ENCODE measurements around the gene TACR1. TPM values are rescaled to one million over a fixed set of nuclear protein-coding genes. Genes with fewer than 3 reads are reported as not detected.
A peak's percentile ranks its signal among the peaks of the same experiment; 100 is the strongest.

The TACR1 gene
- total RNA-seq, 3 donors from 2014 or later, result 1.3 to 5.9 (median 2.4) TPM

- TF ChIP-seq POLR2AphosphoS5 (IDR thresholded peaks at IDR 0.05) (no peak), POLR2A (IDR thresholded peaks at IDR 0.05) (no peak), CTCF (IDR thresholded peaks at IDR 0.05) (no peak)
- H3K4me3 ChIP-seq, result no peak overlapping the region
- H3K27ac ChIP-seq, result no peak overlapping the region
- no peaks in the 10 kb centered on the region for H3K27me3 ChIP-seq
- no peaks in the 10 kb centered on the region for H3K36me3 ChIP-seq
- DNase-seq (ENCODE audit: low spot score in 2 of 2), result no peak
- H3K9me3 ChIP-seq, result no peaks in the 10 kb centered on the region
- no peaks in the 10 kb centered on the region for H3K4me1 ChIP-seq
- intact Hi-C loops (cut with DNase I; ENCODE audit: low total_unique reads), result no loop called here
Measured at GRCh38 chr2:75208738-75209137, 9.4 kb upstream of the TACR1 start.

DNA sequence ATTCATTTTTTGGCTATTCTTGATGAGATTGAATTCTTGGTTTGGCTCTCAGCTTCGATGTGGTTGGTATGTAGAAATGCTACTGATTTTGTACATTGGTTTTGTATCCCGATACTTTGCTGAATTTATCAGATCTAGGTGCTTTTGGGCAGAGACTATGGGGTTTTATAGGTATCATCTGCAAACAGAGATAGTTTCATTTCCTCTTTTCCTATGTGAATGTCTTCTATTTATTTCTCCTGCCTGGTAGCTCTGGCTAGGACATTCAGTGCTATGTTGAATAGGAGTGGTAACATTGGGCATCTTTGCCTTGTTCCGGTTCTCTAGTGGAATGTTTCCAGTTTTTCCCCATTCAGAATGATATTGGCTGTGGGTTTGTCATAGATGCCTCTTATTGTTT is 5.5 kb upstream of the TACR1 start:
- Histone ChIP-seq H3K36me3 (no peaks in the 10 kb centered on the region), H3K4me3 (no peak overlapping the region), H3K27me3 (no peaks in the 10 kb centered on the region), H3K4me1 (peaks cover 0 to 1% of the 10 kb centered on the region in 2 donors), H3K9me3 (no peaks in the 10 kb centered on the region), H3K27ac (no peak overlapping the region)
- DNase-seq (ENCODE audit: low spot score in 2 of 2), result no peak
- TF ChIP-seq CTCF (IDR thresholded peaks at IDR 0.05) (no peak), POLR2A (IDR thresholded peaks at IDR 0.05) (no peak), POLR2AphosphoS5 (IDR thresholded peaks at IDR 0.05) (no peak)
- intact Hi-C loops (cut with DNase I; ENCODE audit: low total_unique reads), result no loop called here

DNA sequence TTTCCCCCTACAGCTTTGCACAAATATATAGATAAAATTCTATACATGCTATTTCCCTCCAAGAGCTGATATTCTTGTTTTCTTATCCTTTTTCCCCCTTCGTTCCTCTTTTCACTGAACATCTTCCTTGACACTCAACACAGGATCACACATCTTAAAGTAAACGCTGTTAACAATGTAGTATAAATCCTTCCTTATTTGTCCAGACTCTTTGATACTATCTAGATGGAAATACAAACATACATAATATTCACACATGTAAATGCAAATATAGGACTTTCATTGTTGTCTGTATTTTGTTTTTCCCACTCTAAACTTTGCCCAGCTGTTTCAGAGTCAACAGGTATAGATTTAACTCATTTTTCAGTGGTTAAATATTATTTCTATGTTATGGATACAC is 3.0 kb upstream of the TACR1 start:
- TF ChIP-seq POLR2AphosphoS5 (IDR thresholded peaks at IDR 0.05) (no peak), POLR2A (IDR thresholded peaks at IDR 0.05) (no peak), CTCF (IDR thresholded peaks at IDR 0.05) (no peak)
- intact Hi-C loops (cut with DNase I; ENCODE audit: low total_unique reads), result no loop called here
- H3K4me3 ChIP-seq, result no peak overlapping the region
- H3K9me3 ChIP-seq, result no peaks in the 10 kb centered on the region
- H3K36me3 ChIP-seq, result no peaks in the 10 kb centered on the region
- H3K27me3 ChIP-seq, result peaks cover 0 to 21% of the 10 kb centered on the region in 2 donors
- no peak for DNase-seq (ENCODE audit: low spot score in 2 of 2)
- no peak overlapping the region for H3K27ac ChIP-seq
- peaks cover 4 to 6% of the 10 kb centered on the region in 2 donors for H3K4me1 ChIP-seq

DNA sequence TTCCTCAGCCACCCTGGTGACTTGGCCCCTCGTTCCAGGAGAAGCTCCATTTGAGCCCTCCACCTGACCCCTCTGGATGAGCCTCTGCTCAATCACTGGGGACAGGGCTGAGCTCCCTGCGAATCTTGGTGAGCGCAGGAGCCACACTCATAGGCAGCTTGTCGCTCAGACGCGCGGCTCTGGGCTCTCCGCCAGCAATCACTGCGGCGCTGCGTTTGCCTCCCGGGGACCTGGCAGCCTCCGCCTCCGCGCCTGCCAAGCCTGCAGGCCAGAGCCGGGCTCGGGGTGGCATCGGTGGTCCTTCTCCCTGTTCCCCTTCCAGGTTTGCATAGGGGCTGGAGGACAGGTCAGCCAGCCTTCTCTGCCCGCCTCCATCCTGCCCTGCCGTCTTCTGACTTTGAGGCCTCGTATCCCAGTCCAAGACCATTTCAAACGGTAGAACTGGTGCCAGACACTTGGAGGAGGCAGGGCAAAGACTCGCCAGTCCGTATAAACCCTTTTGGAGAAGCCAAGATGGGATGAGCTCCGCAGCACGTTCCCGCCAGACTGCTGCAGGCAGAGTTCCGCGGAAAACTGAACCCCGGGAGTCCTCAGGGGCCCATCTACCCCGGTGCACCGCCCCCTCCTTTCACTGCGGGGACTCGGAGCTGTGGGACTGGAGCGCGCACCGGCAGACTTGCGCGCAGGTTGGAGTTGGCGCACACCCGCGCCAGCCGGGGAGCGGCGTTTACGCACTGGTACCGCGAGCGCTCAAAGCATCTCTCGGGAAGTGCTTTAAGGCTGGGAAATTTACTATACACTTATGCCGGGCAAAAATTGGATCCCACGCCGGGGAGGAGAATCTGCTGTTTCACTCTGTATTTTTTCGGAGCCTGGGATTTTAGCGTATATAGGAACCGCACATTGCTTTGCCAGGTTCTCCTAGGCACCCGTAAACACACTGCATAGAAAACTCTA is 1.1 kb upstream of the TACR1 start:
- peak overlapping the region in 1 of 2 donors; percentile 27 for H3K27ac ChIP-seq
- peak in 1 of 2 donors; percentile 59 for DNase-seq (ENCODE audit: low spot score in 2 of 2)

More for the DNA sequence above, 1.1 kb upstream of the TACR1 start:
- TF ChIP-seq CTCF (IDR thresholded peaks at IDR 0.05), result no peak
- TF ChIP-seq POLR2AphosphoS5 (IDR thresholded peaks at IDR 0.05), result no peak
- TF ChIP-seq POLR2A (IDR thresholded peaks at IDR 0.05), result no peak
- peaks cover 0 to 34% of the 10 kb centered on the region in 2 donors for H3K27me3 ChIP-seq
- intact Hi-C loops (cut with DNase I; ENCODE audit: low total_unique reads), result no loop called here
- H3K36me3 ChIP-seq, result no peaks in the 10 kb centered on the region
- no peaks in the 10 kb centered on the region for H3K9me3 ChIP-seq
- H3K4me3 ChIP-seq, result peak overlapping the region; percentile 27 to 65 (median 48)
- H3K4me1 ChIP-seq, result peaks cover 4 to 6% of the 10 kb centered on the region in 2 donors

Data from breast epithelium (tissue), 4 donors.